ENCODE results near the gene RAB4A.

Gene RAB4A

GRCh38 chr1:229305392-229305791 is 34.5 kb downstream of the RAB4A start:
- DNase-seq (ENCODE audit: low read depth), result no peak
- TF ChIP-seq CTCF (IDR thresholded peaks at IDR 0.05; ENCODE audit: low read length, missing control alignments), result no peak
- H3K4me3 ChIP-seq (replicated peaks; ENCODE audit: low read depth, low read length), result no peak overlapping the region

- no peak for DNase-seq (ENCODE audit: low read depth)
- H3K4me3 ChIP-seq (replicated peaks; ENCODE audit: low read depth, low read length), result no peak overlapping the region
- no peak for TF ChIP-seq CTCF (IDR thresholded peaks at IDR 0.05; ENCODE audit: low read length, missing control alignments)
Measured at GRCh38 chr1:229309074-229309473, 38.2 kb downstream of the RAB4A start.

- DNase-seq (ENCODE audit: low read depth), result no peak
- H3K4me3 ChIP-seq (replicated peaks; ENCODE audit: low read depth, low read length), result no peak overlapping the region
- TF ChIP-seq CTCF (IDR thresholded peaks at IDR 0.05; ENCODE audit: low read length, missing control alignments), result no peak
Measured at GRCh38 chr1:229309684-229310083, 38.8 kb downstream of the RAB4A start.

- no peak overlapping the region for H3K4me3 ChIP-seq (replicated peaks; ENCODE audit: low read depth, low read length)
- TF ChIP-seq CTCF (IDR thresholded peaks at IDR 0.05; ENCODE audit: low read length, missing control alignments), result no peak
- no peak for DNase-seq (ENCODE audit: low read depth)
Measured at GRCh38 chr1:229310833-229311232, 39.9 kb downstream of the RAB4A start.

GRCh38 chr1:229316166-229316565 is 45.3 kb downstream of the RAB4A start:
- no peak for DNase-seq (ENCODE audit: low read depth)
- TF ChIP-seq CTCF (IDR thresholded peaks at IDR 0.05; ENCODE audit: low read length, missing control alignments), result no peak
- H3K4me3 ChIP-seq (replicated peaks; ENCODE audit: low read depth, low read length), result no peak overlapping the region

- DNase-seq (ENCODE audit: low read depth), result peak; percentile 24
- no peak overlapping the region for H3K4me3 ChIP-seq (replicated peaks; ENCODE audit: low read depth, low read length)
- no peak for TF ChIP-seq CTCF (IDR thresholded peaks at IDR 0.05; ENCODE audit: low read length, missing control alignments)
Measured at GRCh38 chr1:229318056-229318455, 47.1 kb downstream of the RAB4A start.

- TF ChIP-seq CTCF (IDR thresholded peaks at IDR 0.05; ENCODE audit: low read length, missing control alignments), result no peak
- DNase-seq (ENCODE audit: low read depth), result no peak
- H3K4me3 ChIP-seq (replicated peaks; ENCODE audit: low read depth, low read length), result no peak overlapping the region
Measured at GRCh38 chr1:229319487-229319886, 48.6 kb downstream of the RAB4A start.

Measured in fibroblast of pulmonary artery (primary cell).